Activated naive CD4-positive, alpha-beta T cell treated with anti-CD3 and anti-CD28 coated beads, Interleukin-2, amount 50 U/mL, for 16 hours (primary cell): Measurements from ENCODE around the gene AOPEP.
"Not testable (repeated sequence)": the region's sequence is repeated elsewhere in the genome, so short reads cannot be mapped to it uniquely, and the experiment has no call there.

ENCODE experiments used
- DNase-seq: peaks from one replicate; pipeline ENCODE4 v3.0.0-alpha.2; 2020

The AOPEP gene

DNA sequence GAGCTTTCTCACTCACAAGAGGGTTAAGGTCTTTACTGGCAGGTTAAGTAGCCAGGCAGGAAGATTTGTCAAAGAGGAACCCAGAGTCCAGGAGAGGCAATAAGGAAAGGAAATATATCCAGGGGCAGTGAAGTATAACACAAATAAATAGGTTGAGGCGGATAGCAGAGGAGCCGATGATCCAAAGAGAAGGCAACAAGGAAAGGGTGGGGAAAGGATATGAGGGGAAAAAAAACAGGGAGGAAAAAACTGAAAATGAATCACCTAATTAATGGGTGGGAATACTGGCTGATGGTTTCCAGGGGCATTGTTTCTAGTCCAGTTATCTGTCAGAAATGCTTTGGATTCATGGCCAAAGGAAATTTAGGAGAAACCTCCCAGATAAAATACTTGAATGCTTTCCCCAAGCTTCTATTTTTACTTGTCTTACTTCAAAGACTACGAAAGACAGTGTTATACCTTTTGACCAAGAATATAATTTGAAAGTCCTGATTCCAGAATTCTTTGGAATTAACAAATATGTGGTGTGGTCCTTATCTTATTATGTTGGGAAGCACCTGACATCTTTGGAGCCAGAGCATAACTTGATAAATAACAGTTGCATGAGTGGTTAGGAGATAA, 146.5 kb downstream of the AOPEP start:
- DNase-seq = no peak

DNA sequence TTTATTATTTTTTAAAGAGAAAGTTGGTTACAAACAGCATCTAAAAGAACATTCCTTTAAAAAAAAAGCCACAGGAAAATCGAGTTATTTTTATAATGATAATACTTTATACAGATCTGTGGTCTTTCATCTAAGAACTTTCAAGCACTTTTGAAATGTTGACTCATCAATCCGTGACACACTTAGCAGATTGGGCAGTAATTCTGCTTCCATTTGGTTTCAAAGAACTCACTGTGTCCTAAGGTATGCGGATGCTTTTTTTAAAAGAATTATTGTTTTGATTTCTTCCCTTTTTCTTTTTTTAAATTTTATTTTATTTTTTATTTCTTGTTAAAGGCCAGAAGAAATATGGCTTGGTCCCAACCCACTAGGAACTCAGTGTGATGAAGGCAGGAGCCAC, 147.8 kb downstream of the AOPEP start:
- no peak for DNase-seq

- DNase-seq = no peak
Observed at GRCh38 chr9:94875300-94876020, 149.0 kb downstream of the AOPEP start.

DNA sequence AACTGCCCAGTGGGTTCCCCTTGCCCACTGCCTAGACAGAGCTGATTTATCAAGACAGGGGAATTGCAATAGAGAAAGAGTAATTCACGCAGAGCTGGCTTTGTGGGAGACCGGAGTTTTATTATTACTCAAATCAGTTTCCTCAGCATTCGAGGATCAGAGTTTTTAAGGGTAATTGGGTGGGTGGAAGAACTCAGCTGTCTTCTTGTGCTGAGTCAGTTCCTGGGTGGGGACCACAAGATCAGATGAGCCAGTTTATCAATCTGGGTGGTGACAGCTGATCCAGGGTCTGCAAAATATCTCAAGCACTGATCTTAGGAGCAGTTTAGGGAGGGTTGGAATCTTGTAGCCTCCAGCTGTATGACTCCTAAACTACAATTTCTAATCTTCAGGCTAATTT, 152.3 kb downstream of the AOPEP start:
- DNase-seq = not testable (repeated sequence)

GRCh38 chr9:94879230-94879629, 152.7 kb downstream of the AOPEP start:
- DNase-seq = no peak

- DNase-seq = no peak
Observed at GRCh38 chr9:94881023-94881422, 154.5 kb downstream of the AOPEP start.

DNA sequence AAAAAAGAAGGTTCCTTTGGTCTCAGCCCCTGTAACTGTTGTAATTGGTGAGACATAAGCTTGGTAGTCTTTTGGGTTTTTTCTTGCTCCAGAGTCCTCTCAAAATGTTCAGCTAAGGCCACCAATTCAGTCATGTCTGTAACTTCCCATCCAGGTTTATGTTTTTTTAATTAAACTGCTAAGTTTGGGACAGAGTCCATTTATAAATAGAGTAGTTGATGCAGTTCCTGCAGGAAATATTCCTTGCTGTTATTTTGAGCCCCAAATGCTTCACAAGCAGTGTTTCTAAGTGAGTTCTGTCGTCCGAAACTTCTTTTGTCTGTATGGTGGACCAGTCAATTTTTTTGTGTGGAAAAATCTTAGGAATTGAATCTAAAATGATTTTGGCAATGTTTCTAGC, 155.0 kb downstream of the AOPEP start:
- no peak for DNase-seq

- DNase-seq = no peak
Observed at GRCh38 chr9:94881940-94882339, 155.4 kb downstream of the AOPEP start.

GRCh38 chr9:94882966-94883641, 156.6 kb downstream of the AOPEP start:
- no peak for DNase-seq

GRCh38 chr9:94885854-94886447, 159.5 kb downstream of the AOPEP start:
- no peak for DNase-seq

GRCh38 chr9:94887721-94888120, 161.2 kb downstream of the AOPEP start:
- DNase-seq = no peak

DNA sequence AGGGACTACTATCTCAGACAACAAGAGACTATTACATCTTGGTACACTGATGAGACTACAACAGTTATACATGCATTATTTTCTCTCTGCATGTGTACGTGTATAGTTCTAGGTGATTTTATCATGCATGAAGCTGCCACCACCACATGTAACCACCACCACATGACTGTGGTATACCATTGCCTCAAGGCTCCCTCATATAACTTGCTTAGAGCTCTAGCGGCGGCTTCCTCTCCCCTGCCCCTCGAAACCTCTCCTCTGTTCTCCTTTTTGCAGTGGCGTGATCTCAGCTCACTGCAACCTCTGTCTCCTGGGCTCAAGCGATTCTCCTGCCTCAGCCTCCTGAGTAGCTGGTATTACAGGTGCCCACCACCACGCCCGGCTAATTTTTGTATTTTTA, 162.3 kb downstream of the AOPEP start:
- no peak for DNase-seq

DNA sequence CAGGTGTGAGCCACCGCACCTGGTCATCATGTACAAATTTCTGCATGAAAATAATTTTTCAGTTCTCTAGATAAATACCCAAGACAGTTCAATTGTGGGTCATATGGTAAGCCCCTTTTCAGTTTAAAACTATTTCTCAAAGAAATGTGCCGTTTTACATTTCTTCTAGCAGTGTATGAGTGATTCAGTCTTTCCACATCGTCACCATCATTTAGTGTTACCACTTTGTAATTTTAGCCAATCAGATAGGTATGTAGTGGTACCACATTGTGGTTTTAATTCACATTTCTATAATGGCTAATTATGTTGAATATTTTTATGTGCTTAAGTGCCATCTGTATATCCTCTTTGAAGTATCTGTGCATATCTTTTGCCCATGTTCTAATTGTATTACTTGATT, 163.1 kb downstream of the AOPEP start:
- DNase-seq = no peak

- DNase-seq = no peak
Observed at GRCh38 chr9:94891183-94891582, 164.7 kb downstream of the AOPEP start.

DNA sequence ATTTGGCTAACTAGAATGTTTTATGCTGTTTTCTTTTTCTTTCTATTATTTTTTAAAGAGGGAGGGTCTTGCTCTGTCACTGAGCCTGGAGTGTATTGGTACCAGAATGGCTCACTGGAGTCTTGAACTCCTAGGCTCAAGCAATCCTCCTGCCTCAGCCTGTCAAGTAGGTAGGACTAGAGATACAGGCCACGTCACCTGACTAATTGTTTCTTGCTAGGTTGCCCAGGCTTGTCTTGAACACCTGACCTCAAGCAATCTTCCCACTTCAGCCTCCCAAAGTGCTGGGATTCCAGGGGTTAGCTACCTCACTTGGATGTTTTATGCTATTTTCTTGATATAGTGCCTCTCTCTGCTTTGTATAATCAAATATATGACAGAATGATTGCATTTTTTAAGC, 166.2 kb downstream of the AOPEP start:
- DNase-seq = no peak

- DNase-seq = no peak
Observed at GRCh38 chr9:94894094-94894699, 167.7 kb downstream of the AOPEP start.

- no peak for DNase-seq
Observed at GRCh38 chr9:94895668-94896067, 169.2 kb downstream of the AOPEP start.

DNA sequence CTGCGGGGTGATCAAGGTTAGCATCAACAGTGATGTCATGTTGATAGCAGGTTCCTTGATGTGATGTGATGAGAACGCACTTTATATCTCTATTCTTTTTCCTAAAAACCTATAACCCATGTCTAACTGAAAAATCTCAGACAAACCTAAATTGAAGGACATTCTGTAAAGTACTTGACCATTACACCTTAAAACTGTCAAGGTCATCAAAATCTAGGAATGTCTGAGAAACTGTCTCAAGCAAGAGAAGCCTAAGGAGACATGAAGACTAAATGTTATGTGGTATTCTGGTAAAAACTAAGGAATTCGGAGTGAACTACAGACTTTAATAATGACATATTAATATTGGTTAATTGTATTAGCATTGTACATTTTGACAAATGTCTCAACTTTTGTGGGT, 170.0 kb downstream of the AOPEP start:
- DNase-seq = no peak

GRCh38 chr9:94899464-94900221, 173.1 kb downstream of the AOPEP start:
- DNase-seq = no peak

- no peak for DNase-seq
Observed at GRCh38 chr9:94900222-94901018, 173.9 kb downstream of the AOPEP start.

GRCh38 chr9:94901019-94901363, 174.5 kb downstream of the AOPEP start:
- no peak for DNase-seq

DNA sequence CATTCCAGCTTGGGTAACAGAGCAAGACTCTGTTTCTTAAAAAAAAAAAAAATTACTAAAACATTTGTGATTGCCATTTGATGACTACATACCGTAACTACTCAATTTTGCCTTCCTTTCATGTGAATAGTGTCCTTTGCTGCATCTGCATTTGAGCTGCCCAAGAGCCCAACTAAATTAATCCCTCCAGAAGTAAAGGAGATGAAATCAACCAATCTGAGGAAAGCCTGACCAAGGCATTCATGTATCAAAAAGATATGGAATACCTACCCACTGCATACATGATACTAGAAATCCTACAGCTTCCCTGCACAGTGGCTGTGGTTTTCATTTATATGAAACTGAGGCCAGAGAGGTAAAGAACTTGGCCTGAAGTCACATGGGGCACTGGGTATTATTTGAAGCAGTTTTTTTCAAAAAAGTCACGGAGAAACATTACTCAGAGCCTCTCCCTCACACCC, 177.5 kb downstream of the AOPEP start:
- no peak for DNase-seq
